ENCODE measurements around the gene SETDB1. TPM values are rescaled to one million over a fixed set of nuclear protein-coding genes. Genes with fewer than 3 reads are reported as not detected.

SETDB1 gene
- total and polyA plus RNA-seq, 2 experiments from 2014 or later: 12.9 to 33.7 TPM

GRCh38 chr1:150973258-150973835, 47.2 kb downstream of the SETDB1 start:
- Histone ChIP-seq H3K4me3 (peak overlapping the region; percentile 81), H2AFZ (no peak overlapping the region), H3K9me3 (ENCODE audit: low read depth) (no peaks in the 10 kb centered on the region), H3K27ac (peak overlapping the region; percentile 94), H3K27me3 (no peaks in the 10 kb centered on the region), H4K20me1 (ENCODE audit: insufficient read depth, poor library complexity, severe bottlenecking) (peaks cover 30% of the 10 kb centered on the region), H3K4me1 (ENCODE audit: insufficient read depth) (peaks cover 51% of the 10 kb centered on the region), H3K4me2 (peak overlapping the region; percentile 98), H3K79me2 (peaks cover 65% of the 10 kb centered on the region), H3K36me3 (replicated peaks; ENCODE audit: insufficient read depth, low read depth) (no peaks in the 10 kb centered on the region), H3K9me2 (replicated peaks; ENCODE audit: insufficient read depth) (no peaks in the 10 kb centered on the region)
- DNase-seq (ENCODE audit: low spot score): no peak
- TF ChIP-seq EZH2 (IDR thresholded peaks at IDR 0.05; ENCODE audit: borderline replicate concordance) (no peak), EZH2phosphoT487 (IDR thresholded peaks at IDR 0.05; ENCODE audit: low read depth, severe bottlenecking, unreplicated experiment) (no peak), CTCF (IDR thresholded peaks at IDR 0.05; ENCODE audit: poor library complexity) (no peak)
- WGBS (ENCODE audit: low lambda C conversion rate, missing lambda C conversion rate): 11% methylated on average over 15 of the region's 15 CpGs

GRCh38 chr1:150973836-150974579, 47.8 kb downstream of the SETDB1 start:
- Histone ChIP-seq H3K4me3 (peak overlapping the region; percentile 81), H3K4me2 (peak overlapping the region; percentile 98), H3K36me3 (replicated peaks; ENCODE audit: insufficient read depth, low read depth) (no peaks in the 10 kb centered on the region), H3K27ac (peak overlapping the region; percentile 94), H3K27me3 (no peaks in the 10 kb centered on the region), H3K9me3 (ENCODE audit: low read depth) (no peaks in the 10 kb centered on the region), H3K9me2 (replicated peaks; ENCODE audit: insufficient read depth) (no peaks in the 10 kb centered on the region), H4K20me1 (ENCODE audit: insufficient read depth, poor library complexity, severe bottlenecking) (peaks cover 24% of the 10 kb centered on the region), H3K79me2 (peaks cover 59% of the 10 kb centered on the region), H2AFZ (peak overlapping the region; percentile 76), H3K4me1 (ENCODE audit: insufficient read depth) (peaks cover 57% of the 10 kb centered on the region)
- DNase-seq (ENCODE audit: low spot score): peak; percentile 69
- TF ChIP-seq CTCF (IDR thresholded peaks at IDR 0.05; ENCODE audit: poor library complexity) (no peak), EZH2phosphoT487 (IDR thresholded peaks at IDR 0.05; ENCODE audit: low read depth, severe bottlenecking, unreplicated experiment) (no peak), EZH2 (IDR thresholded peaks at IDR 0.05; ENCODE audit: borderline replicate concordance) (no peak)
- WGBS (ENCODE audit: low lambda C conversion rate, missing lambda C conversion rate): 4% methylated on average over 11 of the region's 67 CpGs

GRCh38 chr1:150974580-150975478, 48.7 kb downstream of the SETDB1 start, which contains the start of gene CERS2:
Gene CERS2 (minus strand): TSS chr1:150974835. CDS start chr1:150969090, 5,745 bp downstream.
- peak within 1 kb of the TSS; percentile 98 for H3K4me2 ChIP-seq
- peak within 1 kb of the TSS; percentile 94 for H3K27ac ChIP-seq
- peak within 1 kb of the TSS; percentile 81 for H3K4me3 ChIP-seq
- peaks cover 16% of the 10 kb centered on the region for H4K20me1 ChIP-seq (ENCODE audit: insufficient read depth, poor library complexity, severe bottlenecking)
- no peak for TF ChIP-seq EZH2phosphoT487 (IDR thresholded peaks at IDR 0.05; ENCODE audit: low read depth, severe bottlenecking, unreplicated experiment)
- no peak for TF ChIP-seq CTCF (IDR thresholded peaks at IDR 0.05; ENCODE audit: poor library complexity)
- TF ChIP-seq EZH2 (IDR thresholded peaks at IDR 0.05; ENCODE audit: borderline replicate concordance): no peak
- DNase-seq (ENCODE audit: low spot score): peak; percentile 95
- 5% methylated on average over 41 of the region's 106 CpGs for WGBS (ENCODE audit: low lambda C conversion rate, missing lambda C conversion rate)
- peak within 1 kb of the TSS; percentile 76 for H2AFZ ChIP-seq
- no peaks in the 10 kb centered on the region for H3K27me3 ChIP-seq
- no peaks in the 10 kb centered on the region for H3K9me3 ChIP-seq (ENCODE audit: low read depth)
- H3K4me1 ChIP-seq (ENCODE audit: insufficient read depth): peaks cover 60% of the 10 kb centered on the region
- no peaks in the 10 kb centered on the region for H3K9me2 ChIP-seq (replicated peaks; ENCODE audit: insufficient read depth)
- peaks cover 51% of the 10 kb centered on the region for H3K79me2 ChIP-seq
- H3K36me3 ChIP-seq (replicated peaks; ENCODE audit: insufficient read depth, low read depth): no peaks in the 10 kb centered on the region
